ENCODE data around the gene INPP4B. TPM values are rescaled to one million over a fixed set of nuclear protein-coding genes. Genes with fewer than 3 reads are reported as not detected.

INPP4B gene
- total RNA-seq, 1 donor from 2014 or later = 12.0 TPM

DNA sequence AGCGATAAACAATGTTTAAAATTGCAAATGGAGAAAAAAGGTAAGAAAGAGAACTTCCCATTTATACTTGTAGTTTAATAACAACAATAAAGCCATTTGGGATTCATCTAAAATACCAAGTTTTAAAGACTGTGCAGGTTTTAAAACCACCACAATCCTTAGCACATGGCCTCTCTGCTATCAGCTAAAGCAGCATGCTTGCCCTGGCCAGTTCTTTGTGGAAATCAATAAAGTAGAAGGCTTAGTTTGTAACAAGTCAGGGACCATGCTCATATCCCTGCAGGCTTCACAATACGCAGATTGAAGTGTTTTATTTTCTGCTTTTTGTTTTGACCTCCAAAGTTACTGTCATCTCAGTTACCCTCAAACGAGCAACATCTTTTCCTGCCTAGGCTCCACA, 249.5 kb downstream of the INPP4B start:
- DNase-seq (ENCODE audit: low read depth) = no peak
- no peak overlapping the region for H3K4me3 ChIP-seq (ENCODE audit: low read depth, low read length)
- TF ChIP-seq, protein P1, sequence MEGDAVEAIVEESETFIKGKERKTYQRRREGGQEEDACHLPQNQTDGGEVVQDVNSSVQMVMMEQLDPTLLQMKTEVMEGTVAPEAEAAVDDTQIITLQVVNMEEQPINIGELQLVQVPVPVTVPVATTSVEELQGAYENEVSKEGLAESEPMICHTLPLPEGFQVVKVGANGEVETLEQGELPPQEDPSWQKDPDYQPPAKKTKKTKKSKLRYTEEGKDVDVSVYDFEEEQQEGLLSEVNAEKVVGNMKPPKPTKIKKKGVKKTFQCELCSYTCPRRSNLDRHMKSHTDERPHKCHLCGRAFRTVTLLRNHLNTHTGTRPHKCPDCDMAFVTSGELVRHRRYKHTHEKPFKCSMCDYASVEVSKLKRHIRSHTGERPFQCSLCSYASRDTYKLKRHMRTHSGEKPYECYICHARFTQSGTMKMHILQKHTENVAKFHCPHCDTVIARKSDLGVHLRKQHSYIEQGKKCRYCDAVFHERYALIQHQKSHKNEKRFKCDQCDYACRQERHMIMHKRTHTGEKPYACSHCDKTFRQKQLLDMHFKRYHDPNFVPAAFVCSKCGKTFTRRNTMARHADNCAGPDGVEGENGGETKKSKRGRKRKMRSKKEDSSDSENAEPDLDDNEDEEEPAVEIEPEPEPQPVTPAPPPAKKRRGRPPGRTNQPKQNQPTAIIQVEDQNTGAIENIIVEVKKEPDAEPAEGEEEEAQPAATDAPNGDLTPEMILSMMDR (conservative IDR thresholded peaks at IDR 0.05; ENCODE audit: low read depth, low read length) = no peak

DNA sequence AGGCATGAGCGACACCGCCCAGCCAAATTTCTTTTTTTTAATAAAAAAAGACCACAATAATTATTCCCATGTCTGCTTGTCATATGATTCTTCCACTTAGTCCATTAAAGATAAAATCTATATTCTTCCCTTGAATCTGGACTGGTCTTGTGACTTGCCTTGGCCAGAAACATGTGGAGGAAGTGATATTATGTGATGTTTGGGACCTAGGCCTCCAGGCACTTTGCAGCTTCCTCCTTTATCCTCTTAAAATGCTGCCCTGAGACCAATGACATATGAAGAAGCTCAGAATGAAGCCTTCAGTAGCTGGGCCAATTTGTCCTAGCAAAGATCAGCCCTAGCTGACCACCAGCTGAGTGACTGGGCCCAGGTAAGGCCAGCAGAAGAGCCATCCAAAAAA, 250.0 kb downstream of the INPP4B start:
- TF ChIP-seq, protein P1 (conservative IDR thresholded peaks at IDR 0.05; ENCODE audit: low read depth, low read length) = no peak
- H3K4me3 ChIP-seq (ENCODE audit: low read depth, low read length) = no peak overlapping the region
- no peak for DNase-seq (ENCODE audit: low read depth)

DNA sequence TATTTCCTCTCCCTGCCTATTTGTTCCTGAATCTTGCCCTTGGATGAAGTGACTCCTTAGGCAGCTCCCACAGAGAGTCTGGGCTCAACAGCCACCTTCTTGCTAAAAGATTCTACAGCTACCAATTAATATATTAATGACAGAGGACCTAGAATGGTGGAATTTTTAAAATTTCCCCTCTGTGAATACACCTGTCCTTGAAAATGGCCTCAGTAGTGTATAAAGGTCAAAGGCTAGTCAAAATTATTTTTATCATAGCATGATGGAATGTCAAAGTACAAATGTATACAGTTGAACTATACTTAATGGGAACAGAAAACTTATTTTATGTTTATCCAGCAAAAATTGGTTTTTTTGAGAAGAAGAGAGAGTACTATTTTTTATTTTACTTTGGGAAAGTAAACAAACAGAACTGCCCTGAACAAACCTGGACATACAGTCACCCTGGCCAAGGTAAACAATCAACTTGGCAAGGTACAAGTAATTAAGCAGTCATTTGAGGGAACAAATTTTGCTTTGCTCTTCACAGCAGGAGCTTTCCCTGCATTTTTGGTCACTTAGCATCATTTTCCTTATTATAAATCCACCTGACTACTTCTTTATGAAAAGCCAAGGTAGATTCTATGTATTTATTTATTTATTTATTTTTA, 250.8 kb downstream of the INPP4B start:
- TF ChIP-seq, protein P1 (conservative IDR thresholded peaks at IDR 0.05; ENCODE audit: low read depth, low read length) = no peak
- DNase-seq (ENCODE audit: low read depth) = no peak

DNA sequence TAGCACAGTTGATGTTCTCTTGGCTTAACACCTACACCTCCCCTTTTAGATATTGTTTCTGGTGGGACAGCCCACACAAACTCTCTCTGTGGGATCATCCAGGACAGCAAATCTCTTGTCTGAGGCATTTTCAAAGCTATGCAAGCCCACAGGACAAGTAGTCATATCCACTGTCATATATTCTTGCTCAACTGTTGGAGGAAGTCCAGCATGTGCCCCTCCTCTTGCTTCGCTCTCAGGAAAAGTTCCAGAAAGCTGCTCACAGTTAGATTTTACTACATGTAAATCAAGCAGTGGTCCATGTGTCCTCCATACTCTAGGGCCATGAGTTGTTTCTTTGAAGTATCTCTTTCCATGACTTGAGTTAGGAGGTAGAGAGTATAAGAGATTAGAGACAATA, 260.7 kb downstream of the INPP4B start:
- H3K4me3 ChIP-seq (ENCODE audit: low read depth, low read length) = no peak overlapping the region
- TF ChIP-seq, protein P1 (conservative IDR thresholded peaks at IDR 0.05; ENCODE audit: low read depth, low read length) = no peak
- DNase-seq (ENCODE audit: low read depth) = no peak

More for the DNA sequence above, 250.8 kb downstream of the INPP4B start:
- H3K4me3 ChIP-seq (ENCODE audit: low read depth, low read length) = no peak overlapping the region

DNA sequence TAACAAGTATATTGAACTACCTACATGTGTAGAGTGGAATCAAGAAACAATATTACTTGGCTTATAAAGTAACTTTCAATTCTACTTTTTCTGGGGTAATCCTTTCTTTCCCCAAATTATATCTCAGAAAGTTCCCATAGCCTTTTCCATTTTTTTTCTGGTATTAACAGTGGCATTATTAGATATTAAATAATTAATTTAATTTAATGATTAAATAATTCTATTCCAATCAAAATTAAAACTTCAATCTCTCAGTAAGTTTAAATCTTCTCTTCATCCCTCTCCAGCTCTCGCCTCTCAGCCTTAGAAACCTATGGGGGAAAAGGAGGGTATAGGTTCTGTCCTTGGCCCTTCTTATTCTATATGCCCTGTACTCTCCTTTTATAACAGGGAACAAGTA, 262.4 kb downstream of the INPP4B start:
- TF ChIP-seq, protein P1 (conservative IDR thresholded peaks at IDR 0.05; ENCODE audit: low read depth, low read length) = no peak
- H3K4me3 ChIP-seq (ENCODE audit: low read depth, low read length) = no peak overlapping the region
- no peak for DNase-seq (ENCODE audit: low read depth)

DNA sequence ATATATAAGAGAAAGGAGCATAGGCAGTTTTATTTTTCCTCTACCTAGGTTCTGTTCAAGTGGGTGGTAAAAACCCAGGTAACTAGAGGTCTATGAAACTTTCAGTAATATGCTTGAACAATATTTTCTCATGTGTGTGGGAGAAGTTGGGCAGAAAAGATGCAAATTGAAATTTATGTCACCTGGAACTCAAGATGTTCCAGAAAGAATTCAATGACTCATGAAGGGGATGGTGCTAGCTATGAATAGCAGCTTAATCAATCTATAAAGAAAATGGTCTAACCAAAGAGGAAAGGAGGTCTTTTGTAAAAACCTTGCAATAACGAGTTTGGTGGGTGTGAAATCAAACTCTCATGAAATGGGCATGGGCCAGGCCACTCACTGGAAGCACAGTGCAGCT, 263.8 kb downstream of the INPP4B start:
- no peak overlapping the region for H3K4me3 ChIP-seq (ENCODE audit: low read depth, low read length)
- no peak for DNase-seq (ENCODE audit: low read depth)
- TF ChIP-seq, protein P1 (conservative IDR thresholded peaks at IDR 0.05; ENCODE audit: low read depth, low read length) = no peak

DNA sequence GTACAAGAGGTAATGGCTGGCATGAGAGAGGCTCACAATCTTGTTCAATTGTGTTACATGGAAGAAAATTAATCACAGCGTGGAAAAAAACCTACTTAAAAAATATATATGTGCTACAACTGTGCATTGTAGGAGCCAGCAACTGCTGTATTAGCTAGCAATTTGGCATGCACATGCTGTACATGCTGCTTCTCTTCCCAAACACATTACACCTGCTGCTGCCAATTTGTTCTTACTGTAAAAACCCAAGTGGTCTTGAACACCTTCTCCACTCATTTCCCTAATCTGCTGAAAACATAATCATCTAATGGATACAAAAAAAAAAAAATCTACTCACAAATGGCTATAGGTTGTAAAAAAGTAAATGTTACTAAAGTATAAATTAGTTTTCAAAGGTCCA, 264.2 kb downstream of the INPP4B start:
- DNase-seq (ENCODE audit: low read depth) = no peak

More for the DNA sequence above, 264.2 kb downstream of the INPP4B start:
- H3K4me3 ChIP-seq (ENCODE audit: low read depth, low read length) = no peak overlapping the region
- TF ChIP-seq, protein P1 (conservative IDR thresholded peaks at IDR 0.05; ENCODE audit: low read depth, low read length) = no peak

All from epithelial cell of proximal tubule (primary cell).